ENCODE results near the gene OR51E2.

DNA sequence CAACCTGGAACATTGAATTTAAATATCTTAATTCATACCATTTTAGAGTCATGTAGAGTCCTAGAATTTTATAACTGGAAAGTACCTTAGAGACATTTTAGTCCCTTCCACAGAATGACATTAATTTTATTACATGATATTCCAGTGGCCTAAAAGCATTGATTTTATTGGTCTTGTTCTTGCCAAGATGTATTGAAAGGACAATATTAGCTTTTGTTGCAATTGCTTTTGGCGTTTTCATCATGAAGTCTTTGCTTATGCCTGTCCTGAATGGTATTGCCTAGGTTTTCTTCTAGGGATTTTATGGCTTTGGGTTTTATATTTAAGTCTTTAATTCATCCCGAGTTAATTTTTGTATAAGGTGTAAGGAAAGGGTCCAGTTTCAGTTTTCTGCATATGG is 43.1 kb upstream of the OR51E2 start:
- TF ChIP-seq, protein P1, sequence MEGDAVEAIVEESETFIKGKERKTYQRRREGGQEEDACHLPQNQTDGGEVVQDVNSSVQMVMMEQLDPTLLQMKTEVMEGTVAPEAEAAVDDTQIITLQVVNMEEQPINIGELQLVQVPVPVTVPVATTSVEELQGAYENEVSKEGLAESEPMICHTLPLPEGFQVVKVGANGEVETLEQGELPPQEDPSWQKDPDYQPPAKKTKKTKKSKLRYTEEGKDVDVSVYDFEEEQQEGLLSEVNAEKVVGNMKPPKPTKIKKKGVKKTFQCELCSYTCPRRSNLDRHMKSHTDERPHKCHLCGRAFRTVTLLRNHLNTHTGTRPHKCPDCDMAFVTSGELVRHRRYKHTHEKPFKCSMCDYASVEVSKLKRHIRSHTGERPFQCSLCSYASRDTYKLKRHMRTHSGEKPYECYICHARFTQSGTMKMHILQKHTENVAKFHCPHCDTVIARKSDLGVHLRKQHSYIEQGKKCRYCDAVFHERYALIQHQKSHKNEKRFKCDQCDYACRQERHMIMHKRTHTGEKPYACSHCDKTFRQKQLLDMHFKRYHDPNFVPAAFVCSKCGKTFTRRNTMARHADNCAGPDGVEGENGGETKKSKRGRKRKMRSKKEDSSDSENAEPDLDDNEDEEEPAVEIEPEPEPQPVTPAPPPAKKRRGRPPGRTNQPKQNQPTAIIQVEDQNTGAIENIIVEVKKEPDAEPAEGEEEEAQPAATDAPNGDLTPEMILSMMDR (IDR thresholded peaks at IDR 0.05; ENCODE audit: poor library complexity): no peak
- TF ChIP-seq EZH2phosphoT487 (IDR thresholded peaks at IDR 0.05; ENCODE audit: low read depth, severe bottlenecking, unreplicated experiment): no peak
